Endothelial cell of umbilical vein (primary cell): ENCODE measurements around the gene SERTAD1. TPM values are rescaled to one million over a fixed set of nuclear protein-coding genes. Genes with fewer than 3 reads are reported as not detected.
"Not testable (repeated sequence)": the region's sequence is repeated elsewhere in the genome, so short reads cannot be mapped to it uniquely, and the experiment has no call there.

ENCODE experiments used
- BruUV-seq: library from RNA; stranded (reverse); fragments of 400-500 nt; replicated peaks from 2 replicates; lab custom pipeline; 2021; lab: Mats Ljungman, UMichigan
- CTCF ChIA-PET: fragments of 300-600, 350-600 bp; sonication (Branson Sonifier 250); formaldehyde crosslinking; loops from one replicate; lab custom pipeline; 2021; ENCODE audit warnings: antibody characterized with exemption, inconsistent platforms; lab: Charles Lee
- POLR2A ChIA-PET: fragments of 300-600, 350-600 bp; sonication (Branson Sonifier 250); formaldehyde crosslinking; loops from one replicate; lab custom pipeline; 2021; ENCODE audit warnings: antibody characterized with exemption, inconsistent platforms; lab: Charles Lee
- DNase-seq: peaks from one replicate; pipeline ENCODE4 v3.0.0-alpha.2; 2011; ENCODE audit warnings: low read depth, low spot score
- FAIRE-seq: peaks from 2 replicates; lab custom pipeline; 2011; peaks lifted over from hg19 to GRCh38; lab: Jason Lieb, UNC
- H2AFZ ChIP-seq: 2 replicates; pipeline ENCODE4 v1.6.0; 2012; ENCODE audit warnings: low read depth, low read length, control low read depth, inconsistent platforms
- H3K27ac ChIP-seq: 2 replicates; pipeline ENCODE4 v1.5.1; 2011; ENCODE audit warnings: low read depth, mild to moderate bottlenecking, control low read depth, low read length, moderate library complexity; ENCODE audit not compliant: insufficient read depth
- H3K27me3 ChIP-seq, 2 experiments: 2 replicates each; pipeline versions ENCODE4 v1.6.0 to v1.6.1; 2011; ENCODE audit warnings: low read length in 2 of 2, mixed read lengths in 1 of 2; ENCODE audit not compliant: control insufficient read depth in 2 of 2, insufficient read depth in 2 of 2
- H3K36me3 ChIP-seq, 2 experiments: 2 replicates in 1 of 2; 3 replicates in 1 of 2; pipeline ENCODE4 v1.5.1; 2011; ENCODE audit warnings: low read length in 2 of 2, mild to moderate bottlenecking in 1 of 2, moderate library complexity in 1 of 2; ENCODE audit not compliant: control insufficient read depth in 2 of 2, insufficient read depth in 2 of 2; ENCODE audit errors: extremely low read depth in 1 of 2
- H3K4me1 ChIP-seq: 3 replicates; pipeline ENCODE4 v1.5.1; 2011; ENCODE audit warnings: mild to moderate bottlenecking, low read length; ENCODE audit not compliant: control insufficient read depth, insufficient read depth; ENCODE audit errors: extremely low read depth
- H3K4me2 ChIP-seq: 2 replicates; pipeline ENCODE4 v1.6.1; 2011; ENCODE audit warnings: low read length, control low read depth, mixed read lengths; ENCODE audit not compliant: insufficient read depth
- H3K4me3 ChIP-seq, 3 experiments: fragments of 200-600 bp in 1 of 3; sonication (generic), shearing (Covaris generic) in 1 of 3; replicated peaks in 1 of 3; 2 replicates each; pipeline ENCODE4 v1.5.1; 2011 to 2016; ENCODE audit warnings: control low read depth in 3 of 3, low read length in 3 of 3, mild to moderate bottlenecking in 2 of 3, inconsistent platforms in 1 of 3, low read depth in 1 of 3, moderate library complexity in 1 of 3; ENCODE audit not compliant: insufficient read depth in 1 of 3
- H3K79me2 ChIP-seq: 2 replicates; pipeline ENCODE4 v1.6.0; 2012; ENCODE audit warnings: low read length, inconsistent platforms; ENCODE audit not compliant: control insufficient read depth, insufficient read depth
- H3K9ac ChIP-seq: replicated peaks from 2 replicates; pipeline ENCODE3; 2011; ENCODE audit warnings: low read length, control low read depth; ENCODE audit not compliant: insufficient read depth; ENCODE audit errors: extremely low read depth
- H3K9me1 ChIP-seq: replicated peaks from 3 replicates; pipeline ENCODE4 v1.6.0; 2011; ENCODE audit warnings: mild to moderate bottlenecking, low read length; ENCODE audit not compliant: control insufficient read depth, insufficient read depth; ENCODE audit errors: extremely low read depth
- H3K9me3 ChIP-seq: replicated peaks from 2 replicates; pipeline ENCODE4 v1.5.1; 2012; ENCODE audit warnings: low read length, inconsistent platforms; ENCODE audit not compliant: control insufficient read depth, insufficient read depth
- H4K20me1 ChIP-seq: replicated peaks from 2 replicates; pipeline ENCODE3; 2011; ENCODE audit warnings: mild to moderate bottlenecking, low read length; ENCODE audit not compliant: control insufficient read depth, insufficient read depth; ENCODE audit errors: extremely low read depth
- EZH2 ChIP-seq: IDR thresholded peaks from 2 replicates; pipeline ENCODE4 v1.6.1; 2012; ENCODE audit warnings: borderline replicate concordance, low read depth, mild to moderate bottlenecking, moderate library complexity, low read length, inconsistent platforms; ENCODE audit not compliant: severe bottlenecking
- FOS ChIP-seq: IDR thresholded peaks from 2 replicates; pipeline ENCODE4 v1.6.1; 2011; ENCODE audit warnings: mild to moderate bottlenecking, low read length, moderate library complexity, borderline replicate concordance; ENCODE audit not compliant: insufficient read depth
- GATA2 ChIP-seq: IDR thresholded peaks from 2 replicates; pipeline ENCODE4 v1.7.0; 2011; ENCODE audit warnings: low read depth, mild to moderate bottlenecking, moderate library complexity, mixed read lengths, low read length; ENCODE audit not compliant: insufficient read length, insufficient read depth
- JUN ChIP-seq: IDR thresholded peaks from 2 replicates; pipeline ENCODE4 v1.6.1; 2011; ENCODE audit warnings: borderline replicate concordance, low read depth; ENCODE audit not compliant: insufficient read length, insufficient read depth
- MYC ChIP-seq: IDR thresholded peaks from one replicate; pipeline ENCODE4 v1.6.1; 2011; ENCODE audit warnings: mild to moderate bottlenecking, low read depth, low read length
- POLR2A ChIP-seq: IDR thresholded peaks from 2 replicates; pipeline ENCODE4 v1.6.1; 2012; ENCODE audit warnings: low read depth, mild to moderate bottlenecking, control low read depth, low read length
- POLR2AphosphoS5 ChIP-seq: IDR thresholded peaks from 2 replicates; pipeline ENCODE4 v1.6.1; 2012; ENCODE audit warnings: low read depth, mild to moderate bottlenecking, control low read depth, low read length, moderate library complexity; ENCODE audit not compliant: insufficient read depth
- dilution Hi-C: fragments of 300-500 bp; cut with MboI; formaldehyde crosslinking; loops from one replicate; pipeline ENCODE4 v1.15.0; 2019; ENCODE audit warnings: low sequenced_read_pairs; ENCODE audit not compliant: extremely low pct_ligation_motif_present
- intact Hi-C: fragments of 100-400 bp; cut with micrococcal nuclease; formaldehyde crosslinking; loops from one replicate; pipeline ENCODE4 v1.10.0; 2022
- polyA plus RNA-seq, 4 experiments: library from polyadenylated mRNA; depleted of rRNA in 3 of 4; stranded (reverse) in 3 of 4; unstranded in 1 of 4; fragments of >200 nt; gene quantifications; 2 replicates each; pipeline versions ENCODE4 v1.2.1 to v1.2.3, GENCODE V29; 2011 to 2012; ENCODE audit warnings: missing spikeins in 1 of 4
- total RNA-seq: library from RNA; stranded (reverse); gene quantifications from 2 replicates; pipeline ENCODE4 v1.2.3, GENCODE V29; 2021
- TF ChIP-seq, protein P1 (sequence below), 2 donors: IDR thresholded peaks; 1 replicate in 1 of 2; 2 replicates in 1 of 2; pipeline ENCODE4 v1.5.1; 2011; ENCODE audit warnings: low read length in 2 of 2, mild to moderate bottlenecking in 2 of 2, moderate library complexity in 2 of 2, control low read depth in 1 of 2, inconsistent platforms in 1 of 2, low read depth in 1 of 2; ENCODE audit not compliant: insufficient read depth in 1 of 2; ENCODE audit errors: extremely low read depth in 1 of 2
- TF ChIP-seq, protein P2 (sequence below): IDR thresholded peaks from 2 replicates; pipeline ENCODE4 v1.6.1; 2011; ENCODE audit not compliant: insufficient read depth, insufficient read length

SERTAD1 gene
- total and polyA plus RNA-seq, 2 donors (not counting 3 experiments of a cell fraction or from before 2014, with no cell fraction given), result 8.8 to 15.3 TPM

DNA sequence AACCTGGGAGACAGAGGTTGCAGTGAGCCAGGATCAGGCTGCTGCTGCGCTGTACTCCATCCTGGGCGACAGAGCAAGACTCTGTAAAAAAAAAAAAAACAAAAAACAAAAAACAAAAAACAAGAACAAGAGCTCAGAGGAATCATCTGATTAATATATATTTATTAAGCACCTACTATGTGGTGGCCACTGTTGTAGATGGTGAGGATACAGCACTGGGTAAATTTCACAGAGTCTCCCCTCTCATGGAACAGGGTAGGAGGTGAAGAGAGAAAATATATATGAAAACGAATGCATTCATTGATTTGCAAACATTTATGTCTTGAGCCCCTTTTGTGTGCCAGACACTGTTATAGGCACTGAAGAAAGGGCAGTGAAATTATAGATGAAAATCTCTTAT, 5.9 kb upstream of the SERTAD1 start:
- H3K27me3 ChIP-seq, result no peaks in the 10 kb centered on the region
- CTCF ChIA-PET, result interaction anchor here (2.0 kb wide), 1 partner anchor 11 kb away, joined by 6 read pairs; no protein-coding TSS in a partner anchor
- FAIRE-seq, result no peak

DNA sequence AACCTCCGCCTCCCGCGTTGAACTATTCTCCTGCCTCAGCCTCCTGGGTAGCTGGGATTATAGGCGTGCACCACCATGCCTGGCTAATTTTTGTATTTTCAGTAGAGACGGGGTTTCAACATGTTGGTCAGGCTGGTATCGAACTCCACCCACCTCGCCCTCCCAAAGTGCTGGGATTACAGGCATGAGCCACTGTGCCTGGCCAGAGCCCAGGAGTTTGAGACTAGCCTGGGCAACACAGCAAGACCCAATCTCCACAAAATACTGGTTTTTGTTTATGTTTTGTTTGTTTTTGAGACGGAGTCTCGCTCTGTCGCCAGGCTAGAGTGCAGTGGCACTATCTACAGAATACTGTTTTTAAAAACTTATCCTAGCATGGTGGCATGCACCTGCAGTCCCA, 4.5 kb upstream of the SERTAD1 start:
- not testable (repeated sequence) for H3K9me3 ChIP-seq, H3K4me3 ChIP-seq, H3K9me1 ChIP-seq

More for the DNA sequence above, 5.9 kb upstream of the SERTAD1 start:
- H4K20me1 ChIP-seq, result no peaks in the 10 kb centered on the region
- H3K4me2 ChIP-seq, result no peak overlapping the region
- H3K36me3 ChIP-seq, result no peaks in the 10 kb centered on the region
- H3K79me2 ChIP-seq, result no peaks in the 10 kb centered on the region
- dilution Hi-C loops (no loop called here), intact Hi-C loops (no loop called here)
- no peak for TF ChIP-seq MYC
- no peak for TF ChIP-seq FOS
- TF ChIP-seq, protein P1, sequence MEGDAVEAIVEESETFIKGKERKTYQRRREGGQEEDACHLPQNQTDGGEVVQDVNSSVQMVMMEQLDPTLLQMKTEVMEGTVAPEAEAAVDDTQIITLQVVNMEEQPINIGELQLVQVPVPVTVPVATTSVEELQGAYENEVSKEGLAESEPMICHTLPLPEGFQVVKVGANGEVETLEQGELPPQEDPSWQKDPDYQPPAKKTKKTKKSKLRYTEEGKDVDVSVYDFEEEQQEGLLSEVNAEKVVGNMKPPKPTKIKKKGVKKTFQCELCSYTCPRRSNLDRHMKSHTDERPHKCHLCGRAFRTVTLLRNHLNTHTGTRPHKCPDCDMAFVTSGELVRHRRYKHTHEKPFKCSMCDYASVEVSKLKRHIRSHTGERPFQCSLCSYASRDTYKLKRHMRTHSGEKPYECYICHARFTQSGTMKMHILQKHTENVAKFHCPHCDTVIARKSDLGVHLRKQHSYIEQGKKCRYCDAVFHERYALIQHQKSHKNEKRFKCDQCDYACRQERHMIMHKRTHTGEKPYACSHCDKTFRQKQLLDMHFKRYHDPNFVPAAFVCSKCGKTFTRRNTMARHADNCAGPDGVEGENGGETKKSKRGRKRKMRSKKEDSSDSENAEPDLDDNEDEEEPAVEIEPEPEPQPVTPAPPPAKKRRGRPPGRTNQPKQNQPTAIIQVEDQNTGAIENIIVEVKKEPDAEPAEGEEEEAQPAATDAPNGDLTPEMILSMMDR (IDR thresholded peaks at IDR 0.05; ENCODE audit: extremely low read depth in 1 of 2, insufficient read depth in 1 of 2, low read depth in 1 of 2, low read length in 2 of 2), result no peak
- no peak for TF ChIP-seq GATA2
- no peak for TF ChIP-seq POLR2AphosphoS5
- TF ChIP-seq, protein P2, sequence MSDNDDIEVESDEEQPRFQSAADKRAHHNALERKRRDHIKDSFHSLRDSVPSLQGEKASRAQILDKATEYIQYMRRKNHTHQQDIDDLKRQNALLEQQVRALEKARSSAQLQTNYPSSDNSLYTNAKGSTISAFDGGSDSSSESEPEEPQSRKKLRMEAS, result no peak
- no peak for TF ChIP-seq POLR2A
- no peak for TF ChIP-seq EZH2
- TF ChIP-seq JUN, result no peak
- H3K9me1 ChIP-seq, result no peaks in the 10 kb centered on the region
- H3K4me1 ChIP-seq, result peaks cover 13% of the 10 kb centered on the region
- no peak overlapping the region for H3K4me3 ChIP-seq
- no peak overlapping the region for H3K9ac ChIP-seq
- POLR2A ChIA-PET, result no interaction called here
- no peak overlapping the region for H3K27ac ChIP-seq
- no peaks in the 10 kb centered on the region for H3K9me3 ChIP-seq
- no peak for DNase-seq
- no TSS peak for BruUV-seq
- no peak overlapping the region for H2AFZ ChIP-seq

DNA sequence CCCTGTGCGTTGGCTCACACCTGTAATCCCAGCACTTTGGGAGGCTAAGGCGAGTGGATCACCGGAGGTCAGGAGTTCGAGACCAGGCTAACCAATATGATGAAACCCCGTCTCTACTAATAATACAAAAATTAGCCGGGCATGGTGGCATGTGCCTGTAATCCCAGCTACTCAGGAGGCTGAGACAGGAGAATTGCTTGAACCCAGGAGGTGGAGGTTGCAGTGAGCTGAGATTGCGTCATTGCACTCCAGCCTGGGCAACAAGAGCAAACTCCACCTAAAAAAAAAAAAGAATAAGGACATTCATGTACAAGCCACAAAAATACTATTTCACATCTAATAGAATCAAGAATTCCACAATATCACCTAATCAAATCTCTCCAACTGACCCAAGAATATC, 2.4 kb upstream of the SERTAD1 start:
- H3K27me3 ChIP-seq, H4K20me1 ChIP-seq, H3K4me2 ChIP-seq, dilution Hi-C loops, H3K4me3 ChIP-seq, H2AFZ ChIP-seq, POLR2A ChIA-PET, BruUV-seq, DNase-seq, H3K9me1 ChIP-seq, H3K36me3 ChIP-seq, FAIRE-seq, H3K9ac ChIP-seq, H3K27ac ChIP-seq, H3K9me3 ChIP-seq: not testable (repeated sequence)
- peaks cover 18% of the 10 kb centered on the region for H3K4me1 ChIP-seq
- CTCF ChIA-PET, result interaction anchor here (2.8 kb wide), 1 partner anchor 123 kb away, joined by 11 read pairs; no protein-coding TSS in a partner anchor
- H3K79me2 ChIP-seq, result peaks cover 20% of the 10 kb centered on the region
- intact Hi-C loops, result loop anchor here (5.0 kb wide), 1 partner anchor 596 kb away; the partner anchor contains the start of gene DYRK1B

More for the DNA sequence above, 4.5 kb upstream of the SERTAD1 start:
- intact Hi-C loops, DNase-seq, H4K20me1 ChIP-seq, BruUV-seq, dilution Hi-C loops, H3K36me3 ChIP-seq, H3K9ac ChIP-seq, H3K27me3 ChIP-seq, POLR2A ChIA-PET, H3K27ac ChIP-seq, H3K79me2 ChIP-seq, H3K4me2 ChIP-seq, H2AFZ ChIP-seq, FAIRE-seq: not testable (repeated sequence)
- CTCF ChIA-PET, result interaction anchor here (0.6 to 2.0 kb wide), 4 partner anchors 9 to 34 kb away, joined by 3 to 6 read pairs (median 5); no protein-coding TSS in a partner anchor
- H3K4me1 ChIP-seq, result peaks cover 16% of the 10 kb centered on the region
